ENCODE measurements around the gene HTR3A.
A peak's percentile ranks its signal among the peaks of the same experiment; 100 is the strongest.

HTR3A gene

DNA sequence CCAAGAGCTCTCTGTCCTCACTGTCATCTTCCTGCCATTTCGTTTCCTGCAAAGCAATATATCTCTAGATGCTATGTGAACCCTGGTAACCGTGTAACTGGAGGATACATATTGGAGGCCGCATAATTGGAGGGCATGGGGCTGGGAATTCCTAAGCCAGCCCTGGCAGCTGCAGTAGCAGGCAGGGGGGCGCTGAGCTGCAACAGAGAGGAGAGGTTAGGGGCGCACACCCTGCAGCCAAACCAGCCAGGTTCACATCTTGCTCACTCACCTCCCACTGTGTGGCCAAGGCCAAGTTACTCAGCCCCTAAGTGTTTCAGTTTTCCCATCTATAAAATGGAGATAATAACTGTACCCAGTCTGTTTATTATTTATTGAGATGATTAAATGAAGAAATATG is 44.7 kb downstream of the HTR3A start:
- no peak for ATAC-seq
- no peaks in the 10 kb centered on the region for H3K9me3 Mint-ChIP-seq
- no peaks in the 10 kb centered on the region for H3K27me3 Mint-ChIP-seq
- no peaks in the 10 kb centered on the region for H3K36me3 Mint-ChIP-seq
- no peak overlapping the region for H3K27ac Mint-ChIP-seq
- H3K4me1 Mint-ChIP-seq, result no peaks in the 10 kb centered on the region
- no peak overlapping the region for H3K4me3 Mint-ChIP-seq

DNA sequence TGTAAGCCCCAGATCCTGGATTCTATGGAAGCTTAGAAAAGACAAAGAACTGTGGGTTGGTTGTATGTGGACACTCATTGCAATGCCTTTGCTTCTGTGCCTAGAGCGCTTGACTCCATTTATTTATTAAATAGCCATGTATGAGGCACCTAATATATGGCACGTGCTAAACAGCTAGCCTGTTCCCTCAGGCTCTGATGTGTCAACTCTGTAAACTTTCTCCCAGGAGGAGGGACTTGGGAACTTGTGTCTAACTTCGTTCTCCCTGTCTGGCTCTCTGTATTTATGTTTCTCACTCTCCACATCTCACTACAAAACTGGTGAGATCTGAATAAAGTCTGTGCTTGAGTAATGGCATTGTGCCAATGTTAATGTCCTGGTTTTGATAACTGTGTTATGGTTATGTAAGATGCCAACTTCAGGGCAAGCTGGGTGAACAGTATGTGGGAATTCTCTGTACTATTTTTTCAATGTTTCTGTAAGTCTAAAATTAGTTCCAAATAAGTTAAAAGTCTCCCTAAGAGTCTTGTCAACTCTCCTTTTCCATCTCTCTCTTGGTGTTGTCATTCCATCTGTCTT is 50.5 kb downstream of the HTR3A start:
- Mint-ChIP-seq H3K27ac (no peak overlapping the region), H3K9me3 (no peaks in the 10 kb centered on the region), H3K27me3 (peaks cover 15% of the 10 kb centered on the region), H3K4me3 (no peak overlapping the region), H3K36me3 (no peaks in the 10 kb centered on the region), H3K4me1 (no peaks in the 10 kb centered on the region)
- ATAC-seq, result no peak

DNA sequence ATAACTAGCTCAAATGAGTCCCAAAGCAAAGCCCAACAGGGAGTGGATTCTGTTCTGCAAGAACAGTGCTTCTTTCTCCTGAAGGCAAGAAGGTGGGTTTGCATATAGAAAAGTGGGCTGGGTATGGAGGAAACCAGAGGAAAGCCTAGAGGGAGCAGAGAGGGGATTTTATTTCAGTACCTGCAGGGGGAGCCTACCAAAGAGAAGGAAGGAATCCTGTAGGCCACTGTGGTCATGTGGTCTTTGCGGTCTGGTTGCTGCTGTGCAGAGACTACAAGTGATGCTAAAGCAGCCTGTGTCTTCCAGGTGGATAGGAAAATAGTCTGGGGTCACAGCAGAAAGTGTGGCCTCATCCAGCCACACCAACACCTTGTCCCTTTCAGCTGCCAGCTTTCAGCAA is 51.4 kb downstream of the HTR3A start:
- Mint-ChIP-seq H3K36me3 (no peaks in the 10 kb centered on the region), H3K4me1 (no peaks in the 10 kb centered on the region), H3K27me3 (peaks cover 21% of the 10 kb centered on the region), H3K4me3 (no peak overlapping the region), H3K9me3 (no peaks in the 10 kb centered on the region), H3K27ac (no peak overlapping the region)
- ATAC-seq, result no peak

DNA sequence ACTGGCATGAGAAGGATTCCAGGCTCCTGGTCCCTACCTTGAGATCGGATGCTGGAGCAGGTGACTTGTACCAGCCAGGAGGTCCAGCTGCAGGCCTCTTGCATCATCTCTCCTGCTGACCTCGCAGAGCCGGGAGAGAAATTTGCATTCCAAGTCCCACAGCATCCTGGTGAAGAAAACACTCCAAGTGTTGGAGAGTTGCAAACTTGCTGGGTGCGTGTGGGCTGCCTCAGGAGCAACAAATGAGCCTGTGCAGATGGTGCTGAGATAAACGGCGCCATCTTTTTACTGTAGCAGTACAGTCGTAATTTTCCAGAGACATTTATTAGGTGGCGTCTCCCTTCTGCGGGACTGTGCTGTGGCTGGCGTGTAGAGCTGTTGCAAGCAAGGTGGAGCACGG is 52.5 kb downstream of the HTR3A start:
- Mint-ChIP-seq H3K4me1 (peaks cover 7% of the 10 kb centered on the region), H3K36me3 (no peaks in the 10 kb centered on the region), H3K4me3 (no peak overlapping the region), H3K9me3 (no peaks in the 10 kb centered on the region), H3K27me3 (peaks cover 31% of the 10 kb centered on the region), H3K27ac (no peak overlapping the region)
- ATAC-seq, result no peak

DNA sequence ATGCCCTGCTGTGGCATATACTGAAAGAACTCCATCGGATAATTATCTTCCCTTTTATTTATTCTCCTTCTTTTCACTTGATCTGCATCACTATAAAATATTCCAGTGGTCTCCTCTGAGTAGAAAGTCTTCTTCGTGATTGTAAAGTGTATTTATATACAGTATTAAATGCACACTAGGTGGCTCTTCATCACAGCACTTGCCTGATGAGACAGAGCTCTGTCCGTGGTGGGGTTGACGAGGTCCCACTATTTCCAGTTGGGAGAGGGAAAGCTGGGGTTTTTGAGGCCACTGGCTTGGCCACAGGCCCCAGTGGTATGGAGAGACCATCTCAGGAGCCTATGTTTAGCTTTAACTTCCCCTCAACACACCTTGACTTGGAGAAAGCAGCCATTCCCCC is 53.0 kb downstream of the HTR3A start:
- Mint-ChIP-seq H3K27me3 (peaks cover 35% of the 10 kb centered on the region), H3K27ac (no peak overlapping the region), H3K4me3 (no peak overlapping the region), H3K36me3 (no peaks in the 10 kb centered on the region), H3K9me3 (no peaks in the 10 kb centered on the region), H3K4me1 (peaks cover 7% of the 10 kb centered on the region)
- no peak for ATAC-seq

DNA sequence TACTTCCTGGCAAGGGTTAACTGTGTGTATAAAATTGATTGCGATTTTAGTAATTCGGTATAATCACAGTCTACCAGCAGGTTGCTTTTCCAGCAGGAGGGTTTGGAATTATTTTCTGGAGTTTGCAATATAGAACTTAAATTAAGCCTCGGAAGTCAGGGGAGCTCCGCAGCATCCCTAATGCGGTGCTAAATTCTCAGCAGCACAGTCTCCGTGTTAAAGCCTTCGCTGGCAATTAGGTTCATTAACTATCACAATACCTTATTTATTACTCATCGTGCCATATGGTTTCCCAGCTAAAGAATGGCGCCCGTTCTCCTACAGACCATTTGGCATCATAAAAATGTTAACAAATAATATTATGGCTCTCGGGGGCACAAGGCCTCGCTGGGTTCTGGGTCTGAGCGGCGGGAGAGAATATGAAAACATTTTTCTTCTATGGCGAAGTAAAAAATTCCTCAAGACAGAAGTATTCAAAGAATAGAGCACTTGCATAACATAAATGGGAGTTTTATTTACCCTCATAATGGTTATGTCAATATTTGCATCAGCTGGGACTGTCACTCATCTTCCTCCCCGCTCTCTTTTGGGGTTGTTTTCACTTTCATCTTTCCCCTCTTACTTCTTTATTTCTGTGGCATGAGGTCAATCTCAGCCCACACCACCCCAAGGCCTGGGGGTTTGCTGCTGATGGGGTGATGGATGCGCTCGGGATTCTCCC is 56.5 kb downstream of the HTR3A start:
- Mint-ChIP-seq H3K27ac (no peak overlapping the region), H3K9me3 (no peaks in the 10 kb centered on the region), H3K4me3 (no peak overlapping the region), H3K27me3 (peaks cover 63% of the 10 kb centered on the region), H3K36me3 (no peaks in the 10 kb centered on the region), H3K4me1 (peaks cover 12% of the 10 kb centered on the region)
- no peak for ATAC-seq

DNA sequence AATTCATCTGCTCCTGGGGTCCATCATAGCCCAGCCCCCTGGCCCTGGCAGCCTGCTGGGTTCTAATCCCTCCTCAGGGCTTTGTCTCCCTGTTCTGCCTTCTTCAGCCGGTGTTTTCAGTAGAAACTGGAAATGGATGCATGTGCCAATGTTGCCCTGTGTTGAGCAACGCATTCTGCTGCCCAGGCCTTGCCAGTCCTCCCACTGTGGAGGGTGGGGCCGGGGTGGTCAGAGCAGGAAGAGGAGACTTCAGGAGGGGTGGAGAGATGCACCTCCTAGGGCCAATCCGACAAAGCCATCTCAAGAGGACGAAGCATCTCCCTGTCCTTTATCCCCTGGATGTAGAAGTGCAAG is 57.0 kb downstream of the HTR3A start:
- ATAC-seq, result no peak
- Mint-ChIP-seq H3K9me3 (no peaks in the 10 kb centered on the region), H3K4me1 (peaks cover 13% of the 10 kb centered on the region), H3K27me3 (peaks cover 65% of the 10 kb centered on the region), H3K27ac (no peak overlapping the region), H3K4me3 (no peak overlapping the region), H3K36me3 (no peaks in the 10 kb centered on the region)

DNA sequence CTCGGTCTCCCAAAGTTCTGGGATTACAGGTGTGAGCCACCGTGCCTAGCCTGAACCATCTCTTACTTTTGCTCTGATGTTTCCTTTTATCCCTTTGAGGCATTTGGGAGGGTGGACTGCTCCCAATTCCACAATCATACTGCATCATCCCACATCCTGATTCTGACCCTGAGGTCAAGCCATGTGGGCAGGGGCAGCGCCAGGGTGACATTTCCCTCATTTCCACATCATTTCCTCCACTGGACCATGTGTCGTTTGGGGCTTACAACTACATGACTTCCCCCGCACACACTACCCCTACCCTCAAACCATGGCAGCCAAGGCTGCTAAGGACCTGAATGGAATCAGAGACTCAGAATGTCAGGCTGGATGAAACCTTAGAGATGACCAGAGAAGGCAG is 58.2 kb downstream of the HTR3A start:
- H3K4me3 Mint-ChIP-seq, result no peak overlapping the region
- H3K27me3 Mint-ChIP-seq, result peaks cover 61% of the 10 kb centered on the region
- ATAC-seq, result no peak
- peaks cover 13% of the 10 kb centered on the region for H3K4me1 Mint-ChIP-seq
- no peaks in the 10 kb centered on the region for H3K9me3 Mint-ChIP-seq
- no peak overlapping the region for H3K27ac Mint-ChIP-seq
- H3K36me3 Mint-ChIP-seq, result no peaks in the 10 kb centered on the region

DNA sequence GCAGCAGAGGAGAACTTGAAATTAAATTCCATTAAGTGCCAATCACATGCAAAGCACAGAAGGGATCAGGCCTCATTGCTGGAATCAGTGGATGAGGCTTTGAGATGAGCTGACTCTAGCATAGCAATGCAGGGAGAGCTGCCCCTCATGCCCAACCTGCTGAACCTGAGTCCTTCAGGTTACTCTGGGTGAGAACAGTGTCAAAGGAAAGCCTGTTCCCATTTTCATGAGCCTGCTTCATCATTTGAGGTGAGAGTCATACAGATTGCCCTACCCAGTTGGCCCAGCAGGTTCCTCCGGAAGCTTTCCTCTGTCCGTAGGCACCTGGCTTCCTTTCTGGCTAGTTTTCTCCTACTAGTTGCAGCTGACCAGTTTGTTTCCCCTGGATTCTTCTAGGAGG is 58.7 kb downstream of the HTR3A start:
- Mint-ChIP-seq H3K9me3 (no peaks in the 10 kb centered on the region), H3K27ac (no peak overlapping the region), H3K36me3 (no peaks in the 10 kb centered on the region), H3K4me3 (no peak overlapping the region), H3K27me3 (peaks cover 56% of the 10 kb centered on the region), H3K4me1 (peaks cover 13% of the 10 kb centered on the region)
- no peak for ATAC-seq

DNA sequence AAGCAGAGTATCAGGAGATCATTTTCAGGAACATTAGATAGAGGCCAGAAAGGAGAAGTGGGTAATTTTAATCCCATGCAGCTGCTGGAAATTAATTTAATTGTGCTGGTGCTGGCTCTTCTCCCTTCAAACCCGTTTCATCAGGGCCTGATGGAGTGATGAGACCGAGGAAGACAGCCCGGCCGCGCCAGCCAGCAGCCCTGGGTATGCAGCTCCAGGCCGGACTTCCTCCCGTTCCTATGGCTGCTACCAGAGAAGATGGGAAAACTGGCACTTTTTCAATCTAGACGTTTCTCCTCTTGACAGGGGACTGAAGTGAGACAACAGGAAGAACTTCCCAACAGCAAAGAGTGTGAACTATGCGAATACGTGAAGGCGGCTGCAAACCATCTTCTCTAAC is 60.0 kb downstream of the HTR3A start:
- Mint-ChIP-seq H3K9me3 (no peaks in the 10 kb centered on the region), H3K27ac (no peak overlapping the region), H3K4me3 (no peak overlapping the region), H3K27me3 (peaks cover 55% of the 10 kb centered on the region), H3K4me1 (peaks cover 13% of the 10 kb centered on the region), H3K36me3 (no peaks in the 10 kb centered on the region)
- no peak for ATAC-seq

DNA sequence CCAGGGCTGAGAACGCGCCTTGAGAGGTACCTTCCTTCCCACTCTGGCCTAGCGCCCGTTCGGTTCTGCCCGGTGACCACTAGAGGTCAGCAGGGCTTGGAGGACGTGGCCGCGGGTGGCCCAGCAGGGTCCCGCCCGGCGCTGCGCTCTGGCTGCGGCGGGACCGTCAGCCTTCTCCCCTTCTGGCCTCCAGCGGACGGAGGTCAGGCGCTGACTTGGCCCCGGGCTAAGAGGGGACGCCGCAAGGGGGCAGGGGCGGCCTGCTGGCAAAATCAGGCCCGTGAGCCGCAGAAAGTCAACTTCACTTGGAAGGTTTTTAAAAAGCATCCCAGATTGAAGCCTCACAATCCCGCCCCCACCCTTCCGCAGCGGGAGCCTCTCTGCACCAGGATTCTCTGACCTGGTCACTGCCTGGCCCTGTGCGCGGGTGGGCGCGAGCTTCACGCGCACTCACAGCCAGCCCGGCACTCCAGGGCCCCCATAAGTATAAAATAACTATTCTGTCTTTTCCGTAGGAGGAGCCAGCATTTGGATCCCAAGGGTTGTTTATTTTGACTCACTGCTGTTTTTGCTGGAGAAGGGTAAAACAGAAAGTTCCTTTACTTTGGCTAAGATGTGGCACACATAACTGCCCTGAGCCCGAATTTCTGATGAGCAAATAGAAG is 61.4 kb downstream of the HTR3A start:
- Mint-ChIP-seq H3K27me3 (peaks cover 44% of the 10 kb centered on the region), H3K4me1 (peaks cover 13% of the 10 kb centered on the region), H3K27ac (no peak overlapping the region), H3K36me3 (no peaks in the 10 kb centered on the region), H3K9me3 (no peaks in the 10 kb centered on the region), H3K4me3 (peak overlapping the region; percentile 49)
- peak; percentile 70 for ATAC-seq

DNA sequence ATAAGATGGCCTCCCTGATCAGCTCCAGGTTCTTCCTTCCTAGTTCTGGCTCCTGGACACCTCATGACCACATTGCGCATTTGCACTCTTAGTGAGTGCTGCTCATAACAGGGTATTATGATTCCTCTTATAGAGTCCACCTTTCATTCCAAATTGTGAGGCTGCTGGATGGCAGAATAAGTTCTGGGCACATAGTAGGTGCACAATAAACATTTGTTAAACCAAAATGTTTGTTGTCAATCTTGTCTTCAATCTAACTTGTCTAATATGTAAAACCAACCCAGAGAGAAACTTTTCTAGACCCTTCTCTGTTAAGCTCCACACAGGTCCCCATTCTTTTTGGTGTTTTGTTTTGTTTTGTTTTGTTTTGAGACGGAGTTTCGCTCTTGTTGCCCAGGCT is 62.0 kb downstream of the HTR3A start:
- Mint-ChIP-seq H3K4me3 (no peak overlapping the region), H3K9me3 (no peaks in the 10 kb centered on the region), H3K27ac (no peak overlapping the region), H3K36me3 (no peaks in the 10 kb centered on the region), H3K4me1 (peaks cover 7% of the 10 kb centered on the region), H3K27me3 (peaks cover 38% of the 10 kb centered on the region)
- ATAC-seq, result no peak

DNA sequence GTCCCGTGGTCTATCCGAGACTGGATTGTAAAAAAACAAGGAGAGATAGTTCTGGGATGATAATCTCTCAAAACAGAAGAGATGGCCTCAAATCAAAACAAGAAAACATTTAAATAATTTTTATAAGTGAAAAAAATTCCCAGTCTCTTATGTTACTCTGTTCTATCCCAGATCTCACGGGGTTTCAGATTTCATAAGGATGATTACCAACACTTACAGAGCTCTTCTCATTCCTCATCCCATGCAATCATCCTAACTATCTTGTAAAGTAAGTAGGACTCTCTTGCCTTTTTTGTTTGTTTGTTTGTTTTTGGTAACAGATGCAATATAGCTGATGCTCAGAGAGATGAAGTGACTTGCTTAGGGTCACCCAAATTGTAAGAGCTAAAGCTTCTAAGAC is 64.6 kb downstream of the HTR3A start:
- Mint-ChIP-seq H3K36me3 (no peaks in the 10 kb centered on the region), H3K27ac (no peak overlapping the region), H3K4me3 (no peak overlapping the region), H3K27me3 (peaks cover 27% of the 10 kb centered on the region), H3K9me3 (no peaks in the 10 kb centered on the region), H3K4me1 (peaks cover 14% of the 10 kb centered on the region)
- no peak for ATAC-seq
